ENCODE data around the gene ATP11A.
A peak's percentile ranks its signal among the peaks of the same experiment; 100 is the strongest.

Gene ATP11A

GRCh38 chr13:112689303-112690245 lies at the start of gene ATP11A:
ATP11A (plus strand) TSS chr13:112690038; CDS start chr13:112690417, 379 bp downstream.
- DNase-seq = peak; percentile 81

GRCh38 chr13:112641456-112642089 lies 48.3 kb upstream of the ATP11A start:
- no peak for DNase-seq

GRCh38 chr13:112642090-112642460 lies 47.8 kb upstream of the ATP11A start:
- no peak for DNase-seq

- DNase-seq = no peak
These were observed 45.9 kb upstream of the ATP11A start for GRCh38 chr13:112643759-112644459.

- DNase-seq = no peak
These were observed 44.4 kb upstream of the ATP11A start for GRCh38 chr13:112645327-112645914.

- no peak for DNase-seq
These were observed 42.6 kb upstream of the ATP11A start for GRCh38 chr13:112647256-112647655.

GRCh38 chr13:112648101-112648500 lies 41.7 kb upstream of the ATP11A start:
- DNase-seq = no peak

GRCh38 chr13:112648966-112649690 lies 40.7 kb upstream of the ATP11A start:
- no peak for DNase-seq

GRCh38 chr13:112651311-112651710 lies 38.5 kb upstream of the ATP11A start:
- no peak for DNase-seq

- DNase-seq = no peak
These were observed 37.9 kb upstream of the ATP11A start for GRCh38 chr13:112651750-112652511.

- DNase-seq = no peak
These were observed 37.2 kb upstream of the ATP11A start for GRCh38 chr13:112652512-112653070.

GRCh38 chr13:112653071-112653470 lies 36.8 kb upstream of the ATP11A start:
- no peak for DNase-seq

GRCh38 chr13:112655913-112656312 lies 33.9 kb upstream of the ATP11A start:
- DNase-seq = no peak

- no peak for DNase-seq
These were observed 31.9 kb upstream of the ATP11A start for GRCh38 chr13:112657850-112658445.

- DNase-seq = no peak
These were observed 31.0 kb upstream of the ATP11A start for GRCh38 chr13:112658808-112659207.

GRCh38 chr13:112661291-112661690 lies 28.5 kb upstream of the ATP11A start:
- no peak for DNase-seq

GRCh38 chr13:112664501-112665203 lies 25.2 kb upstream of the ATP11A start:
- no peak for DNase-seq

GRCh38 chr13:112668924-112669323 lies 20.9 kb upstream of the ATP11A start:
- no peak for DNase-seq

GRCh38 chr13:112669881-112670499 lies 19.8 kb upstream of the ATP11A start:
- no peak for DNase-seq

GRCh38 chr13:112670864-112671263 lies 19.0 kb upstream of the ATP11A start:
- no peak for DNase-seq
